Sigmoid colon (tissue), 7 donors: Measurements from ENCODE around the gene PCDHGB6. TPM values are rescaled to one million over a fixed set of nuclear protein-coding genes. Genes with fewer than 3 reads are reported as not detected.
A peak's percentile ranks its signal among the peaks of the same experiment; 100 is the strongest.
"Not testable (repeated sequence)": the region's sequence is repeated elsewhere in the genome, so short reads cannot be mapped to it uniquely, and the experiment has no call there.

Experiments
- DNase-seq: peaks from one replicate; pipeline ENCODE4 v3.0.0-alpha.2; 2019
- H3K27ac ChIP-seq, 4 donors: fragments of 200-600 bp; sonication (generic); one replicate each; pipeline ENCODE4 v1.5.1; 2016 to 2019; ENCODE audit warnings: mild to moderate bottlenecking in 1 of 4
- H3K27me3 ChIP-seq, 3 donors: fragments of 200-600 bp; sonication (generic); one replicate each; pipeline ENCODE4 v1.5.1; 2019; ENCODE audit warnings: mild to moderate bottlenecking in 1 of 3
- H3K36me3 ChIP-seq, 4 donors: fragments of 200-600 bp; sonication (generic); one replicate each; pipeline ENCODE4 v1.5.1; 2016 to 2019
- H3K4me1 ChIP-seq, 4 donors: fragments of 200-600 bp; sonication (generic); one replicate each; pipeline ENCODE4 v1.5.1; 2017 to 2019
- H3K4me3 ChIP-seq, 4 donors: fragments of 200-600 bp; sonication (generic); one replicate each; pipeline ENCODE4 v1.5.1; 2017 to 2019; ENCODE audit warnings: mild to moderate bottlenecking in 2 of 4, moderate library complexity in 1 of 4
- H3K9me3 ChIP-seq, 4 donors: fragments of 200-600 bp in 3 of 4; sonication (generic) in 3 of 4; one replicate each; pipeline versions ENCODE4 v1.5.1 to v1.6.1; 2013 to 2019
- EP300 ChIP-seq, 4 donors: sonication (generic); formaldehyde crosslinking; IDR thresholded peaks; one replicate each; pipeline ENCODE4 v1.6.1; 2017; ENCODE audit warnings: antibody characterized with exemption in 4 of 4
- POLR2A ChIP-seq, 2 donors: fragments of 450-650 bp; IDR thresholded peaks; one replicate each; pipeline ENCODE4 v1.6.1; 2016; ENCODE audit warnings: antibody characterized with exemption in 2 of 2, mild to moderate bottlenecking in 2 of 2, moderate library complexity in 2 of 2
- POLR2AphosphoS5 ChIP-seq, 4 donors: sonication (generic); formaldehyde crosslinking; IDR thresholded peaks; one replicate each; pipeline ENCODE4 v1.6.1; 2017; ENCODE audit warnings: antibody characterized with exemption in 4 of 4
- WGBS, 2 donors: extraction: QIAGEN DNeasy Blood & Tissue Kit; methylation state at CpG; one replicate each; pipeline ENCODE4 v1.1.7; 2013; 5-methylcytosine and 5-hydroxymethylcytosine counted together
- intact Hi-C: fragments of 100-400 bp; cut with DNase I; formaldehyde crosslinking; loops from one replicate; pipeline ENCODE4 v1.15.1; 2023
- polyA plus RNA-seq, 3 donors: library from polyadenylated mRNA; stranded (reverse); fragments of 200-250 nt; gene quantifications; one replicate each; pipeline ENCODE4 v1.2.3, GENCODE V29; 2013
- total RNA-seq, 4 donors: library from RNA; depleted of rRNA; stranded (reverse); fragments of >200 nt; gene quantifications; one replicate each; pipeline ENCODE4 v1.1.0, GENCODE V29; 2016
- TF ChIP-seq, protein P1 (sequence below), 4 experiments: fragments of 450-650 bp in 3 of 4; fragments of 200-600 bp in 1 of 4; IDR thresholded peaks; one replicate each; pipeline ENCODE4 v1.5.1; 2016 to 2019; ENCODE audit warnings: antibody characterized with exemption in 4 of 4, mild to moderate bottlenecking in 3 of 4, moderate library complexity in 2 of 4
- donor health status: healthy with polysubstance abuse.
- donor health status: Bipolar disorder and iron deficiency.
- donor health status: healthy.

The PCDHGB6 gene
- total and polyA plus RNA-seq, 7 donors: 1.2 to 15.0 (median 11.5) TPM; not detected in 2

DNA sequence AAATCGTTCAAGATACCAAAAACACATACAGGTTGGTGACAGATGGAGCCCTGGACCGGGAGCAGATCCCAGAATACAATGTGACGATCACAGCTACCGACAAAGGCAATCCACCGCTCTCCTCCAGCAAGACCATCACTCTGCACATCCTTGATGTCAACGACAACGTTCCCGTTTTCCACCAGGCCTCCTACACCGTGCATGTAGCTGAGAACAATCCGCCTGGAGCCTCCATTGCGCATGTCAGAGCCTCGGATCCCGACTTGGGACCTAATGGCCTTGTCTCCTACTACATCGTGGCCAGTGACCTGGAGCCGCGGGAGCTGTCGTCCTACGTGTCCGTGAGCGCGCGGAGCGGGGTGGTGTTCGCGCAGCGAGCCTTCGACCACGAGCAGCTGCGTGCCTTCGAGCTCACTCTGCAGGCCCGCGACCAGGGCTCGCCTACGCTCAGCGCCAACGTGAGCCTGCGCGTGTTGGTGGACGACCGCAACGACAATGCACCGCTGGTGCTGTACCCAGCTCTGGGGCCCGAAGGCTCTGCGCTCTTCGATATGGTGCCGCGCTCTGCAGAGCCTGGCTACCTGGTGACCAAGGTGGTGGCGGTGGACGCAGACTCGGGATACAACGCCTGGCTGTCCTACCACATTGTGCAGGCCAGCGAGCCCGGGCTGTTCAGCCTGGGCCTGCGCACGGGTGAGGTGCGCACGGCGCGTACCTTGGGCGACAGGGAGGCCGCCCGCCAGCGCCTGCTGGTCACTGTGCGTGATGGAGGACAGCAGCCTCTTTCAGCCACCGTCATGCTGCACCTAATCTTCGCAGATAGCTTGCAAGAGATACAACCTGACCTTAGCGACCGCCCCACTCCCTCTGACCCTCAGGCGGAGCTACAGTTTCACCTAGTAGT, 36.0 kb upstream of the PCDHGB6 start:
- H3K9me3 ChIP-seq: peaks cover 44 to 91% (median 67%) of the 10 kb centered on the region in 4 donors
- H3K36me3 ChIP-seq: peaks cover 0 to 6% (median 0%) of the 10 kb centered on the region in 4 donors
- H3K27me3 ChIP-seq: peaks cover 0 to 3% (median 0%) of the 10 kb centered on the region in 3 donors
- intact Hi-C loops: no loop called here
- 41 to 69% methylated on average over 69 of the region's 69 CpGs for WGBS, 2 donors
- TF ChIP-seq POLR2A (IDR thresholded peaks at IDR 0.05): no peak
- no peak for TF ChIP-seq EP300 (IDR thresholded peaks at IDR 0.05)
- TF ChIP-seq, protein P1, sequence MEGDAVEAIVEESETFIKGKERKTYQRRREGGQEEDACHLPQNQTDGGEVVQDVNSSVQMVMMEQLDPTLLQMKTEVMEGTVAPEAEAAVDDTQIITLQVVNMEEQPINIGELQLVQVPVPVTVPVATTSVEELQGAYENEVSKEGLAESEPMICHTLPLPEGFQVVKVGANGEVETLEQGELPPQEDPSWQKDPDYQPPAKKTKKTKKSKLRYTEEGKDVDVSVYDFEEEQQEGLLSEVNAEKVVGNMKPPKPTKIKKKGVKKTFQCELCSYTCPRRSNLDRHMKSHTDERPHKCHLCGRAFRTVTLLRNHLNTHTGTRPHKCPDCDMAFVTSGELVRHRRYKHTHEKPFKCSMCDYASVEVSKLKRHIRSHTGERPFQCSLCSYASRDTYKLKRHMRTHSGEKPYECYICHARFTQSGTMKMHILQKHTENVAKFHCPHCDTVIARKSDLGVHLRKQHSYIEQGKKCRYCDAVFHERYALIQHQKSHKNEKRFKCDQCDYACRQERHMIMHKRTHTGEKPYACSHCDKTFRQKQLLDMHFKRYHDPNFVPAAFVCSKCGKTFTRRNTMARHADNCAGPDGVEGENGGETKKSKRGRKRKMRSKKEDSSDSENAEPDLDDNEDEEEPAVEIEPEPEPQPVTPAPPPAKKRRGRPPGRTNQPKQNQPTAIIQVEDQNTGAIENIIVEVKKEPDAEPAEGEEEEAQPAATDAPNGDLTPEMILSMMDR (IDR thresholded peaks at IDR 0.05): no peak
- TF ChIP-seq POLR2AphosphoS5 (IDR thresholded peaks at IDR 0.05): no peak
- H3K4me1 ChIP-seq: no peaks in the 10 kb centered on the region
- no peak overlapping the region for H3K4me3 ChIP-seq
- DNase-seq: no peak
- H3K27ac ChIP-seq: no peak overlapping the region

- peak within 1 kb of the TSS; percentile 7 to 30 (median 21) for H3K4me3 ChIP-seq
- H3K36me3 ChIP-seq: peaks cover 0 to 6% (median 0%) of the 10 kb centered on the region in 4 donors
- no peaks in the 10 kb centered on the region for H3K4me1 ChIP-seq
- no peak for DNase-seq
- 23 to 56% methylated on average over 27 of the region's 27 CpGs for whole genome bisulfite sequencing, 2 donors
- TF ChIP-seq POLR2AphosphoS5 (IDR thresholded peaks at IDR 0.05) (no peak), POLR2A (IDR thresholded peaks at IDR 0.05) (no peak), EP300 (IDR thresholded peaks at IDR 0.05) (no peak)
- TF ChIP-seq, protein P1 (IDR thresholded peaks at IDR 0.05): no peak
- intact Hi-C loops: no loop called here
- H3K27me3 ChIP-seq: no peaks in the 10 kb centered on the region
- no peak within 1 kb of the TSS for H3K27ac ChIP-seq
- H3K9me3 ChIP-seq: peaks cover 42 to 91% (median 74%) of the 10 kb centered on the region in 4 donors
These were observed 34.0 kb upstream of the PCDHGB6 start, which contains the start of gene PCDHGA6 for GRCh38 chr5:141373673-141374317. Gene PCDHGA6 (plus strand): TSS chr5:141373891. CDS start chr5:141374084, 193 bp downstream.

- intact Hi-C loops: no loop called here
- no peak overlapping the region for H3K27ac ChIP-seq
- H3K36me3 ChIP-seq: peaks cover 0 to 6% (median 0%) of the 10 kb centered on the region in 4 donors
- H3K4me3 ChIP-seq: no peak overlapping the region
- no peak for DNase-seq
- no peaks in the 10 kb centered on the region for H3K4me1 ChIP-seq
- H3K9me3 ChIP-seq: peaks cover 42 to 91% (median 72%) of the 10 kb centered on the region in 4 donors
- no peaks in the 10 kb centered on the region for H3K27me3 ChIP-seq
- 69 to 72% methylated on average over 14 of the region's 14 CpGs for WGBS, 2 donors
- TF ChIP-seq POLR2AphosphoS5 (IDR thresholded peaks at IDR 0.05) (no peak), EP300 (IDR thresholded peaks at IDR 0.05) (no peak), POLR2A (IDR thresholded peaks at IDR 0.05) (no peak)
- TF ChIP-seq, protein P1 (IDR thresholded peaks at IDR 0.05): no peak
These were observed 33.2 kb upstream of the PCDHGB6 start for GRCh38 chr5:141374627-141375026.

DNA sequence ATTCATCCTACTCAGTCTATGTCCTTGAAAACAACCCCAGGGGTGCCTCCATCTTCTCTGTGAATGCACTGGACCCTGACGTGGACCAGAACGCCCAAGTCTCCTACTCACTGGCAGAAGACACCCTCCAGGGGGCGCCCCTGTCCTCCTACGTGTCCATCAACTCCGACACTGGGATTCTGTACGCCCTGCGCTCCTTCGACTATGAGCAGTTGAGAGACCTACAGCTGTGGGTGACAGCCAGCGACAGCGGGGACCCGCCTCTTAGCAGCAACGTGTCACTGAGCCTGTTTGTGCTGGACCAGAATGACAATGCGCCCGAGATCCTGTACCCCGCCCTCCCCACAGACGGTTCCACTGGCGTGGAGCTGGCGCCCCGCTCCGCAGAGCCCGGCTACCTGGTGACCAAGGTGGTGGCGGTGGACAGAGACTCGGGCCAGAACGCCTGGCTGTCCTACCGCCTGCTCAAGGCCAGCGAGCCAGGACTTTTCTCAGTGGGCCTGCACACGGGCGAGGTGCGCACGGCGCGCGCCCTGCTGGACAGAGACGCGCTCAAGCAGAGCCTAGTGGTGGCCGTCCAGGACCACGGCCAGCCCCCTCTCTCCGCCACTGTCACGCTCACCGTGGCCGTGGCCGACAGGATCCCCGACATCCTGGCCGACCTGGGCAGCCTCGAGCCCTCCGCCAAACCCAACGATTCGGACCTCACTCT, 32.2 kb upstream of the PCDHGB6 start:
- H3K4me3 ChIP-seq, DNase-seq, H3K4me1 ChIP-seq, H3K27me3 ChIP-seq, H3K27ac ChIP-seq, H3K36me3 ChIP-seq, intact Hi-C loops: not testable (repeated sequence)
- WGBS, 2 donors: 60 to 72% methylated on average over 42 to 43 of the region's 48 CpGs
- peaks cover 41 to 85% (median 67%) of the 10 kb centered on the region in 4 donors for H3K9me3 ChIP-seq
